NT2/D1 (cell line): Measurements from ENCODE around the gene RTF1.

Source experiments
- SUZ12 ChIP-seq: IDR thresholded peaks from 2 replicates; pipeline ENCODE4 v1.6.1; 2011; ENCODE audit not compliant: insufficient read length, insufficient read depth; ENCODE audit errors: extremely low read depth
- YY1 ChIP-seq: IDR thresholded peaks from 2 replicates; pipeline ENCODE4 v1.6.1; 2011; ENCODE audit not compliant: insufficient read length, insufficient read depth
- ZNF274 ChIP-seq: IDR thresholded peaks from 2 replicates; pipeline ENCODE4 v1.6.1; 2011; ENCODE audit warnings: mild to moderate bottlenecking, low read depth, low read length

DNA sequence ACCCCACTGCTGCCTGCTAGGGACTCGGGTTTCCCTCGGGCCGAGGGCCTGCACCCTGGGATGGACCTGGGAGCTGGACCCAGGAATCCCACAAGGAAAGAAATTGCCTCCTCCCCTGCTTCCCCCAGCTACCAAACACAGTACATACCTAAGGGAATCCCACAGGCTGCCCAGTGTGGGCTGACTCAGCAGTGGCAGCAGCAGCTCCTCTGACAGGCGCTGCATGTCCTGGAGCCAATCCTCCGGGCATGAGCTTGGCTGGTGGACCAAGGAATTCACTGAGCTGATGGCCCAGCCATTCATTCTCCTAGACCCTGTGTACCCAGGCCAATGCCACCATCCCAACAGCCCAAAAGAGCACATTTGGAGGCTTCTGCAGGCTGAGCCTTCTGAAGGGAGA, 106.2 kb downstream of the RTF1 start:
- TF ChIP-seq YY1 (no peak), ZNF274 (no peak), SUZ12 (no peak)
